Stimulated activated CD8-positive, alpha-beta memory T cell treated with anti-CD3 and anti-CD28 coated beads, Interleukin-4, amount 100 ng/mL, for 1 hour (primary cell): ENCODE measurements around the gene ATP2A1.
"Not testable (repeated sequence)": the region's sequence is repeated elsewhere in the genome, so short reads cannot be mapped to it uniquely, and the experiment has no call there.

Source experiments
- DNase-seq, 2 donors: peaks; one replicate each; pipeline ENCODE4 v3.0.0-alpha.2; 2020; ENCODE audit warnings: low read depth in 2 of 2, low spot score in 1 of 2

ATP2A1 gene

GRCh38 chr16:28859326-28859725 lies 19.0 kb upstream of the ATP2A1 start:
- no peak for DNase-seq

- DNase-seq: no peak
Measured at GRCh38 chr16:28863929-28864793, 14.1 kb upstream of the ATP2A1 start.

GRCh38 chr16:28865001-28865688 lies 13.1 kb upstream of the ATP2A1 start:
- DNase-seq: no peak

GRCh38 chr16:28865722-28866453 lies 12.4 kb upstream of the ATP2A1 start:
- no peak for DNase-seq

GRCh38 chr16:28866454-28866804 lies 11.9 kb upstream of the ATP2A1 start:
- no peak for DNase-seq

GRCh38 chr16:28867241-28867640 lies 11.0 kb upstream of the ATP2A1 start:
- DNase-seq: no peak

GRCh38 chr16:28867646-28868045 lies 10.6 kb upstream of the ATP2A1 start:
- not testable (repeated sequence) for DNase-seq

- DNase-seq: no peak
Measured at GRCh38 chr16:28869201-28869600, 9.1 kb upstream of the ATP2A1 start.

GRCh38 chr16:28872952-28873351 lies 5.3 kb upstream of the ATP2A1 start:
- no peak for DNase-seq

- peak in 1 of 2 donors; percentile 29 for DNase-seq
Measured at GRCh38 chr16:28873543-28874201, 4.6 kb upstream of the ATP2A1 start.

- no peak for DNase-seq
Measured at GRCh38 chr16:28874406-28874805, 3.9 kb upstream of the ATP2A1 start.

- DNase-seq: no peak
Measured at GRCh38 chr16:28875134-28876018, 2.9 kb upstream of the ATP2A1 start.

GRCh38 chr16:28876019-28876659 lies 2.1 kb upstream of the ATP2A1 start:
- DNase-seq: no peak

GRCh38 chr16:28876973-28877654 lies 1.2 kb upstream of the ATP2A1 start:
- no peak for DNase-seq

- no peak for DNase-seq
Measured at GRCh38 chr16:28877655-28878000, 660 bp upstream of the ATP2A1 start.

- DNase-seq: no peak
Measured at GRCh38 chr16:28879261-28879840, 1.1 kb downstream of the ATP2A1 start.

GRCh38 chr16:28879841-28880588 lies 1.7 kb downstream of the ATP2A1 start:
- peak; percentile 76 to 79 for DNase-seq

- DNase-seq: no peak
Measured at GRCh38 chr16:28880589-28880915, 2.3 kb downstream of the ATP2A1 start.
